SW 1271 (cell line): ENCODE measurements around the gene IFIT3.
"Not testable (repeated sequence)": the region's sequence is repeated elsewhere in the genome, so short reads cannot be mapped to it uniquely, and the experiment has no call there.

Experiments used
- DNase-seq, 2 experiments: peaks; one replicate each; lab custom pipeline; 2025; lab: John Stamatoyannopoulos, UW

The IFIT3 gene

DNA sequence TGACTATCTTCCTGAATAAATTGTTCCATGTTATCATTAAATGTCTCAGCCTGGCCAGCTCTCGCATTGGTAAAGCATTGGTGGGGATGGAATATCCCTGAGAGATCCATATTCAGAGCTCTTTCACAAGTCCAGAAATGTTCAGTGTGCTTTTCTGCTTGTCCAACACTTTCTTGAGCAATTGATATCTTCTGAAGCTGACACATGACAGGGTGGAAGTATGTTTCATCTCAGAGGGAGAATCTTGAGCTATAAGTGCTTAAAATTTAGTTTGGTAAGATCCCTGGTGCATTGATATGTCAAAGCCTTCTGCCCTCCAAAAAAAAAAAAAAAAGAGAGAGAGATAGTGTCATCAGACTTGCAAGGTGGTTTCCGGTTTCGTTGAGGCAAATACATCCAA lies 7.4 kb downstream of the IFIT3 start:
- no peak for DNase-seq

DNA sequence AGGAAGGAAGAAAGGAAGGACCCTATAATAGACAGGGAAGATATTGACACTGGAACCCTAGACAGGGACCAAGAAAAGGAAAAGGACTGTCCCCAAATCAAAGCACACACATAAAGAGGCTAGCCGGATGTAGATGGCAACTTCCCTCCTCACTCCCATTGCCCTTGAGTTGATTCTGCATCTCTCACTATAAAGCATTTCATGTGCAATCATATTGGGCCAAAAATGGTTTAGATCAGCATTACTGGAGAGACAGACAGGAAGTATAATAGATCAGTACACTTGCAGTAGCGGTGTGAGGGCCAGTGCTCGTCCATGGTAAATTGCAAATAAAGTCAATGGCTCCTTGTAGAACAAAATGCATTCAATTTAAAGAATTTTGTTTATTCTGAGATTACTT lies 8.4 kb downstream of the IFIT3 start:
- no peak for DNase-seq

- DNase-seq = peak in 1 of 2 experiments; percentile 26
Measured at GRCh38 chr10:89337484-89337883, 9.7 kb downstream of the IFIT3 start.

DNA sequence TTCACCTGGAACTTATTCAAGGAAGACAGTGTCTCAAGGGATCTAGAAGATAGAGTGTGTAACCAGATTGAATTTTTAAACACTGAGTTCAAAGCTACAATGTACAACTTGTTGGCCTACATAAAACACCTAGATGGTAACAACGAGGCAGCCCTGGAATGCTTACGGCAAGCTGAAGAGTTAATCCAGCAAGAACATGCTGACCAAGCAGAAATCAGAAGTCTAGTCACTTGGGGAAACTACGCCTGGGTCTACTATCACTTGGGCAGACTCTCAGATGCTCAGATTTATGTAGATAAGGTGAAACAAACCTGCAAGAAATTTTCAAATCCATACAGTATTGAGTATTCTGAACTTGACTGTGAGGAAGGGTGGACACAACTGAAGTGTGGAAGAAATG lies 10.9 kb downstream of the IFIT3 start:
- DNase-seq = no peak

- DNase-seq = no peak
Measured at GRCh38 chr10:89339875-89340274, 12.1 kb downstream of the IFIT3 start.

GRCh38 chr10:89341649-89342048 lies 13.9 kb downstream of the IFIT3 start:
- no peak for DNase-seq

DNA sequence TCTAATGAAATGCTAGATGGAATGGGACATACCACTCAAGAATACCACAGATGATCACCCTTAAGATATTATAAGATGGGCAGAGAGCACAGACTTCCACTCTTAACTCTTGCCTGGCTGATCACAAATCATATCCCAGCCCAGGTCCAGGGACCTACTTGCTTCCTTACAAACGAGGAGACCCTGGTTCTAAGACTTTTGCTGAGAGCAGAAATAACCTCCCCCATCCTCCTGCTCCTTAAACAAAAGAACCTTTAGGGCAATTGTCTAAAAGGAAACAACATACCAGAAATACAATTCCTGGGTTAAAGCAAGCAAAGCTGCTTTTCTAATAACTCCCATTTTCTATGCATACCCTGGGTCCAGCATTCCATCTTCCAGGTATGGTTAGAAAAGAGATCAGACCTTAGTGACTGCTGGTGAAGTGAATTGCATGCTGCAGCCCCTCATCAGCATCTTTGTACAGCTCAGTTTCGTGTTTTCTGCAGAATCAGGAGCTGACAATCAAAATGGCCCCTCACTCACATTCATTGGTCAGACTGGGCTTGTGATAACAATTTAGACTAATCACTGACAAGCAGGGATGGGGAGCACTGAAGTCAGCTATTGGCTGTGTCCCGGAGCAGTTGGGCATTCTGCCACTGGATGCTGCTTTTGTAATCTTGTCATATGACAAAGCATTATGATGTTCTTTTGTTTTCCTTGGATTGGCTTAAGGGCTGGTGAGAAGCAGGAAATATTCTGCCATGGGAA lies 14.6 kb downstream of the IFIT3 start:
- DNase-seq = no peak

DNA sequence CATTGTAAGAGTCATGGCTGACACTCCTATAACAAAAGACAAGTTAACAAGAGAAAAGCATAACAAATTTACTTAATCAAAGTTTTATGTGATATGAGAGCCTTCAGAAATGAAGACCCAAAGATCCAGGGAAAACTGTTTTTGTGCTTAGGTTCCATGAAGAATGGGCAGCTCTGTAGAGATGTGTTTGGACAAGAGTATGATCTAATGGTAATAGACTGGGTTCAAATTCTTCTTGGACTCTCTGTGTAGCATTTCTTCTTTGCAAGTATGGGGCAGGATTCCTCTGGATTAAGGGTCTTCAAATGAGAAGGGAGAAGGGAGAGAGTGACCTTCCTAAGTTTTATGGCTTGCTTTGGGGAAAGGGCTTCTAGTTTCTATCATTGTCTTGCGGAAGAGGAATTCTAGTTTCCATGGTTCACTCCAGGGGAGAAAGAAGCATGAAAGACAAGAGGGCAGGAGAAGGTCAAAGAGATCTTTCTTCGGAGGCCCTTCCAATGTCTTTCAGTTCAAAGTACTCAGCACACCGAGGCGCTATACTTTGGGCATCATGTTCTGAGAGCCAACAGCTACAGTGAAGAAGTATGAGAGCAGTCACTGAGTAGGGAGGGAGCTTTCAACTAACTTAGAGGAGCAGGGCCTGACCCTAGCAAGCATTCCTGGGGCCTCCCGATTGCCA lies 15.4 kb downstream of the IFIT3 start:
- DNase-seq = no peak

DNA sequence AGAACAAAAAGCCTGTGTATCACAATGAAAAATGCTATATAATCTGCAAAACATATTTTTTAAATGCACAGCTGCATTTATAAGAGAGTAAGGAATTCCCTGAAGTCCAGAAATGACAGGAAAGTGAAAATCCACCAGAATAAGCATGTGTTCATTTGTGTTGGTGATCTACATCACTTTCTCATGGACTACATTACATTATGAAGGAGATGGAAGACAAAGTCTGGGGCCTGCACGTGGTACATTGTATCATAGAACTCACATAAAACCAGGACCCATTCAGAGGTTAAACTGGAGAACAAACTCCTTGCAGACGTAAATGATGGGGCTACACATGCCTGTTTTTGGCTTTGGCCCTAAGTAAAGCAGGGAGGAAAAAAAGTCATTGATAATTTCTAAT lies 16.4 kb downstream of the IFIT3 start:
- no peak for DNase-seq

- no peak for DNase-seq
Measured at GRCh38 chr10:89345367-89346000, 17.7 kb downstream of the IFIT3 start.

- no peak for DNase-seq
Measured at GRCh38 chr10:89346405-89347254, 18.8 kb downstream of the IFIT3 start.

DNA sequence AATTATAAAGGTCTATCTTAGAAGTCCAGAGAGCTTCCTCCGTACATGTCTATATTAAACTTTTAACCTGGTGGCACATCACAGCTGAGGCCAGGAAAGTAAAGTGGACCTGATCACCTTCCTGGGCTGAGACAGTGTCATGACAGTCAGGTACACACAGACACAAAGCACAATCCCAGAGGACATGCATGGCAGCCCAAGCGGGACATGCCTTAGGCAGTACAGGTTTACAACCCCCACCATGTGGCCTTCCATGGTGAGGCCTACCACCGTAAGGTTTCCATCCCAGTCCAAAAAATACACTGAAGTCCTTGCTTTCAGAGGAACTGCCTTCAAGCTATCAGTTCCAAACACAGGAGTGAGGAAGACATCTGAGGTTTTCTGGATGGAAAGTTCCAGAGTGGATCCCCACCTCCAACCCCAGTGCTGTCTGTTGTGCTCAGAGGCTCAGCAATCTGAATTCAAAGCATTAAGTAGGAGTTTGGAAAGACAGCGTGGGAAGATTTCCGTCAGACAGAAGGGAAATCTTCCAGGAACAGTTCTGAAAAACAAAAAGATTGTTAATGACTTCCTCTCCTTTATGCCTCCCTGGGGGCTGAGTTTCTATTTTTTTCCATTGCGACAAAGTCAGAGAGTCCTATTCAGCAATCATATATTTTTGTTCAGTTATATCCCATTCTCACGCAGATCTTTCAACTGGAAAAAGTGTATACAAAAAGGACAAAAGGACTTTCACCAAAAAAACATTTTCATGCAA lies 20.1 kb downstream of the IFIT3 start:
- DNase-seq = no peak

DNA sequence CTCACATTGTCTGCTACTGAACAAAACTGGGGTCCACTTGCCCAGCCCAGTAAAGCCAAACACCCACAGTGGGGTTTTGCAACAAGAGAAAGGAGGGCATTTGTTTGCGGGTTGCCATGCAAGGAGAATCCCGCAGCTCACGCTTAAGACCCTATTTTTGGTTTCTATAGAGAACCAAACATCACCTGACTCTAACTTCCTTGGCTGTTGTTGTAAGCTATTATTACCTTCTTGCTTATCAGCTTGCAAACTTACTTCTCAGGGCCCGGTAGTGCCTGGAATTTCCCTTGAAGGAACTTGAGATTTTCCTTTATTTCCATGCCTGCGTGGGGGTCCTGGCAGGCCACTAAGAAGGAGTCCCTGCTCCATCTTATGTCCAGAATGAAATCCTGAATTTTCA lies 20.7 kb downstream of the IFIT3 start:
- DNase-seq = no peak

- no peak for DNase-seq
Measured at GRCh38 chr10:89348975-89349374, 21.2 kb downstream of the IFIT3 start.

- not testable (repeated sequence) for DNase-seq
Measured at GRCh38 chr10:89350631-89351315, 23.0 kb downstream of the IFIT3 start.

- no peak for DNase-seq
Measured at GRCh38 chr10:89351412-89351779, 23.6 kb downstream of the IFIT3 start.

DNA sequence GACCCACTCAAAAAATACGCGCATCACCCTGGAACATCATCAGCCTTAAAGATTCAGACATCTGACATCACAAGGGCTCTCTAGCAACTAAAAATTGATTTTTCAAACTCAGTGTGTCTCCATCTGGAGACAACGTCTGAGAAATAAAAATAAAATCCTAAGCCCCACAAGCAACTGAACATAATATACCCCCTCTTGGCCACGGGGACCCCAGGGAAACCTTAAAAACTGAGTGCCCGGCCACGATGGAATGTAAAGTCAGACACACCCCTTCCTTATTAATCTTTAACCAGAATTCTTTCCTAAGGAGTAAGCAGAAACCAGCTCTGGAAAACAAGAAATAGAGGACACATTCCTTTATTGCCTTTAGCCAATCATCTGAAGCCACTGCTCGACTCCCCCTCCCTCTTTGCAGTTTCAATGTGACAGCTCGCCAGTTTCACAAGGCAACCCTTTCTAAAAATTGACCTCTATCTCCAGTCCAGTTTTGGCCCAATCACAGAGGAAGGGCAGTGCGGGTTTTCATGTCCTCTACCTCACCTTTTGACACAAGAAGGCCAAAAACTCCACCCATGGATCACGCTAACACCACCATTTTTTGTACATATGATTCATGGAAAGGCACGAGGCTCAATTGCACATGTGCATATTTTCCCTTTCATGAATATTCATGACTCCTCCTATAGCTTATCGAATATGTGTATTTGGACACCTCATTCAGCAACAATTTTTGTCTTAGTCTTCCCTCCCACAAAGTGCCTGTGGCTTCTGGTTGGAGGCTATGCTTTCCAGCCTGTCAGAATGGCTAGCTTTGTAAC lies 24.2 kb downstream of the IFIT3 start:
- no peak for DNase-seq

- no peak for DNase-seq
Measured at GRCh38 chr10:89352802-89353201, 25.0 kb downstream of the IFIT3 start.

DNA sequence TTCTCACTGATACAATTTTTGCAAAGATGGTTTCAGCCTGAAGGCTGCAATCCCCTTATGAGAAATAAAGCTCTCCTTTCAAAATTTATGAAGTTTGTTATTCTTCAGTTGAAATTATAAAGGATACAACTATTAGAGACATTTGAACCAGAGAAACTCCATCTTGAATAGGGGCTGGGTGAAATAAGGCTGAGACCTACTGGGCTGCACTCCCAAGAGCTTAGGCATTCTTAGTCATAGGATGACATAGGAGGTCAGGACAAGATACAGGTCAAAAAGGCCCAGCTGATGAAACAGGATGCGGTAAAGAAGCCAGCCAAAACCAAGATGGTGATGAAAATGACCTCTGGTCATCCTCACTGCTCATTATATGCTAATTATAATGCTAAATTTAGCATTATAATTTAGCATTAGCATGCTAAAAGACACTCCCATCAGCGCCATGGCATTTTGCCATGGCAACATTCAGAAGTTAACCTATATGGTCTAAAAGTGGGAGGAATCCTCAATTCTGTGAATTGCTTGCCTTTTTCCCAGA lies 27.7 kb downstream of the IFIT3 start:
- DNase-seq = no peak

DNA sequence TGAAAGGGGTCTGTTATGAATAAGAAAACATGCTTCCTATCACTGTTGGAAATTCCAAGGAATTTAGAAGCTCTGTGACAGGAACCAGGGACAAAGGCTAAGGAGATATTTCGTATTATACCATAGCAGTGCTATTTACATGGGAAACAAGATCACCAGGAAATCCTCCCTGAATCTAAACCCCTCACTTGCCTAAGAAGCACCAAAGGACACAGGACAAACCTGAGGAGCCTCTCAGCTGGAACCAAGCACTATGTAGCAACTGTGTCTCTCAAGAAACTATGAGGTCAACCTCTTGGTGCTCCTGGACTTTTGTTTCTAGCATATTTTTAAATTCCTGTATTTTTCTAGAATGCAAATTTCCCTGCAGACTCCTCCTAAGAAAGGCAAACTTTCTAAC lies 29.3 kb downstream of the IFIT3 start:
- no peak for DNase-seq
